Left lung (tissue), 10 donors: ENCODE data around the gene XXYLT1. TPM values are rescaled to one million over a fixed set of nuclear protein-coding genes. Genes with fewer than 3 reads are reported as not detected.
A peak's percentile ranks its signal among the peaks of the same experiment; 100 is the strongest.

Experiments used
- ATAC-seq: fragments of 200-7000 bp; cut with Tn5 transposase; one replicate; pipeline ENCODE4 v1.9.1; 2020; ENCODE audit warnings: moderate library complexity
- DNase-seq, 4 donors: peaks; one replicate each; pipeline ENCODE4 v3.0.0-alpha.2; 2013 to 2020
- H3K27ac ChIP-seq, 2 donors: fragments of 200-600 bp; sonication (generic) in 1 of 2; one replicate each; pipeline versions ENCODE4 v1.5.0 to v1.8.0; 2020 to 2021
- H3K27me3 ChIP-seq, 2 donors: fragments of 200-600 bp; sonication (generic) in 1 of 2; one replicate each; pipeline versions ENCODE4 v1.5.0 to v1.8.0; 2020 to 2021
- H3K36me3 ChIP-seq, 2 donors: fragments of 200-600 bp; sonication (generic) in 1 of 2; one replicate each; pipeline versions ENCODE4 v1.5.0 to v1.8.0; 2020 to 2021
- H3K4me1 ChIP-seq, 2 donors: fragments of 200-600 bp; one replicate each; pipeline ENCODE4 v1.8.0; 2021
- H3K4me3 ChIP-seq, 2 donors: fragments of 200-600 bp; sonication (generic) in 1 of 2; one replicate each; pipeline versions ENCODE4 v1.5.0 to v1.8.0; 2020 to 2021; ENCODE audit warnings: mild to moderate bottlenecking in 1 of 2
- H3K9me3 ChIP-seq, 2 donors: fragments of 200-600 bp; sonication (generic) in 1 of 2; one replicate each; pipeline versions ENCODE4 v1.5.0 to v1.8.0; 2020 to 2021
- CTCF ChIP-seq, 2 donors: fragments of 200-600 bp; sonication (generic) in 1 of 2; IDR thresholded peaks; one replicate each; pipeline versions ENCODE4 v1.5.0 to v1.8.0; 2021; ENCODE audit warnings: antibody characterized with exemption in 2 of 2
- intact Hi-C, 2 donors: fragments of 100-400 bp; cut with DNase I; formaldehyde crosslinking; loops; one replicate each; pipeline versions ENCODE4 v1.11.2 to v1.14.2; 2022
- polyA plus RNA-seq, 6 donors: library from polyadenylated mRNA; unstranded; fragments of 120-200 nt; gene quantifications; one replicate each; pipeline ENCODE4 v1.2.1, GENCODE V29; 2013; ENCODE audit not compliant: insufficient read length in 6 of 6
- total RNA-seq, 2 donors: library from RNA; stranded (reverse); fragmentation: NEBNext Ultra II Directional; extraction: Animal tissue kit (Norgen Biotek cat#: 25700); gene quantifications; one replicate each; pipeline ENCODE4 v1.2.1, GENCODE V29; 2021
- donor health status: DM: no; HTN: yes; CAD: no.
- donor health status: DM: no; HTN: no; CAD: no.

The XXYLT1 gene
- total and polyA plus RNA-seq, 8 donors, result 11.3 to 31.1 (median 25.5) TPM

DNA sequence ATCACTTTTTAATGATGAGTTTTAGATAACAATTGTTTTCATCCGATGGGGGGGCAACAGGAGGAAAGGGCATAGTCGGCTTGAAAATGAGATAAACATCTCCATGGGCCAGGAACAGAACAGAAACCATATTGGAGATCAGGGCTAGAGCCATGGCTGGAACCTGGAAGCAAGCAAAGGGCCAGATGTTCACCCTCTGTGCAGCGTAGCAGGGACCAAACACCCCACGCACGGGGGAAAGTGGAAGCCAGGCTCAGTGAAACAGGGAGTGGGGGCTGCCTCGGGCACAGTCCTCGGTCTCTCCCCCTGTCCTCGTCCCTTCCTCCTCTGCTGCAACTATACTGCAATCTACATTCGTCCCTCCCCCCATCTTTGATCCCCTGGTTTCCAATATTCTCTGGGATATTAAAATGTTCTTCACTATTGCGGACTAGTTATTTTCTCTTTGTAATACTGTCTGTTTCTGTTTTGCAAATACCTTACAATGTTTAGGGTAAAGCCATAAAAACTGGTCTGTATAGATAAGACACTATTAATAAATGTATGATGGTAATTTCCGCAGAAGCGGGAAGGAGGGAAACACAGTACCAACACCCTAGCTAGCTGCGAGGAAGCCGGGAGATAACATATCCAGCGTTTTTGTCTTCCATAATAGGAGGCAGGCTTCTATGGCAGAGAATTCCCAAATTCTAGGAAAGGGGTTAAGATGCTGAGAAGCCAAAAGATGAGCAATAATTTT is 121.5 kb downstream of the XXYLT1 start:
- Histone ChIP-seq H3K27ac (peak overlapping the region; percentile 68 to 81), H3K27me3 (no peaks in the 10 kb centered on the region), H3K9me3 (no peaks in the 10 kb centered on the region), H3K36me3 (no peaks in the 10 kb centered on the region), H3K4me1 (peaks cover 24 to 72% of the 10 kb centered on the region in 2 donors), H3K4me3 (peak overlapping the region in 1 of 2 donors; percentile 32)
- no peak for TF ChIP-seq CTCF (IDR thresholded peaks at IDR 0.05)
- DNase-seq (no peak), ATAC-seq (no peak)
- intact Hi-C loops, result no loop called here

DNA sequence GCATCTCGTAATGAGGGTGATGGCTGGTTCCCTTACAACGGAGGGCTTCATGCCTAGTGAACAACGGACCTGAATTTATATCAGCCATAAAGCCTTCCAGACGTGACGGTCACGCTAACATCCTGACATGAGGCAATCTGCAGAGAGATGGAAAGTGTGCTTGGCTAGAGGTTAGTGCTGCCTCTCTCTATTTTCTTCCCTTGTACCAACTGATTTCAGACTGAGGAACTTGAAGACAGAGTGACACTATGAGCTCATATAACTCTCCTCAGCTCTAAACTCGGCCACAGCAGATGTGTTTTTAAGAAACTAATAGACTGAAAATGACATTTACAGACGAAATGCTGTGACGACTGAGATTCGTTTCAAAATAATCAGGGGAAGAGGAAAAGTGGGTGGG is 122.4 kb downstream of the XXYLT1 start:
- H3K27me3 ChIP-seq, result no peaks in the 10 kb centered on the region
- intact Hi-C loops, result no loop called here
- TF ChIP-seq CTCF (IDR thresholded peaks at IDR 0.05), result no peak
- DNase-seq, result no peak
- no peaks in the 10 kb centered on the region for H3K9me3 ChIP-seq
- peaks cover 16 to 63% of the 10 kb centered on the region in 2 donors for H3K4me1 ChIP-seq
- no peaks in the 10 kb centered on the region for H3K36me3 ChIP-seq
- peak overlapping the region in 1 of 2 donors; percentile 68 for H3K27ac ChIP-seq
- peak overlapping the region in 1 of 2 donors; percentile 29 for H3K4me3 ChIP-seq
- no peak for ATAC-seq

- H3K36me3 ChIP-seq, result no peaks in the 10 kb centered on the region
- H3K4me1 ChIP-seq, result peaks cover 16 to 54% of the 10 kb centered on the region in 2 donors
- no peaks in the 10 kb centered on the region for H3K27me3 ChIP-seq
- ATAC-seq (peak; percentile 14), DNase-seq (peak in 1 of 4 donors; percentile 57)
- H3K9me3 ChIP-seq, result no peaks in the 10 kb centered on the region
- peak overlapping the region in 1 of 2 donors; percentile 29 for H3K4me3 ChIP-seq
- no peak for TF ChIP-seq CTCF (IDR thresholded peaks at IDR 0.05)
- peak overlapping the region; percentile 17 to 68 for H3K27ac ChIP-seq
- intact Hi-C loops, result no loop called here
Measured at GRCh38 chr3:195147649-195148080, 123.3 kb downstream of the XXYLT1 start.

DNA sequence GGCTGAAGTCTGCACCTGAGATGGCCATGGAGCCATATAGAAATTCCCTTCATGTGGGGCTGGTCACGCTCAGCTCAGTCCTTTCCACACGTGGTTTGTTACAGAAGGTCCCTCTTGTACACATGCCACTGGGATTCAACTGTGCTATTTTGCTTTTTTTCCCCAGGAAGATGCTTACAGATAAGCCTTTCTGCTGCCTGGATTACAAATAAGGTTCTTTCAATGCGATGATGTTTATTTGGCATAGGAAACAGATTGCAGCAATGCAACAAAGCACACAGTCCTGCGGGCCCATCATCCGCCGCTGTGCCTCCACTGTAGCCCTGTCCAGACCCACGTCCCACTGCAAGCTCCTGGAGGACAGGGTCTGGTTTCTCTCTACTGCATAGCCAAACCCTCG is 124.8 kb downstream of the XXYLT1 start:
- intact Hi-C loops, result no loop called here
- H3K27me3 ChIP-seq, result no peaks in the 10 kb centered on the region
- H3K9me3 ChIP-seq, result no peaks in the 10 kb centered on the region
- no peak for ATAC-seq
- no peak for DNase-seq
- no peak overlapping the region for H3K4me3 ChIP-seq
- no peak overlapping the region for H3K27ac ChIP-seq
- H3K36me3 ChIP-seq, result no peaks in the 10 kb centered on the region
- TF ChIP-seq CTCF (IDR thresholded peaks at IDR 0.05), result no peak
- H3K4me1 ChIP-seq, result peaks cover 11 to 38% of the 10 kb centered on the region in 2 donors

- no peak for TF ChIP-seq CTCF (IDR thresholded peaks at IDR 0.05)
- Histone ChIP-seq H3K9me3 (peaks cover 0 to 3% of the 10 kb centered on the region in 2 donors), H3K27me3 (no peaks in the 10 kb centered on the region), H3K4me1 (peaks cover 7 to 33% of the 10 kb centered on the region in 2 donors), H3K27ac (no peak overlapping the region), H3K36me3 (no peaks in the 10 kb centered on the region), H3K4me3 (no peak overlapping the region)
- no peak for DNase-seq
- intact Hi-C loops, result no loop called here
- no peak for ATAC-seq
Measured at GRCh38 chr3:195145579-195145978, 125.4 kb downstream of the XXYLT1 start.
